ENCODE measurements around the gene POLRMT. TPM values are rescaled to one million over a fixed set of nuclear protein-coding genes. Genes with fewer than 3 reads are reported as not detected.

Gene POLRMT
- total and polyA plus RNA-seq, 4 donors = 16.0 to 41.4 (median 35.1) TPM

GRCh38 chr19:652467-653389 lies 19.4 kb upstream of the POLRMT start:
- Histone ChIP-seq H3K9me3 (ENCODE audit: control insufficient read depth in 4 of 4, low read length in 3 of 4) (no peaks in the 10 kb centered on the region), H3K27ac (ENCODE audit: low read depth in 1 of 2, low read length in 2 of 2) (no peak overlapping the region), H3K36me3 (ENCODE audit: control insufficient read depth in 4 of 4, insufficient read depth in 3 of 4, low read depth in 1 of 4, low read length in 3 of 4) (peaks cover 6 to 47% (median 19%) of the 10 kb centered on the region in 4 donors), H3K9ac (ENCODE audit: low read depth in 1 of 2, low read length in 2 of 2) (no peak overlapping the region), H3K27me3 (ENCODE audit: control insufficient read depth in 4 of 4, insufficient read depth in 4 of 4, low read length in 3 of 4) (no peaks in the 10 kb centered on the region), H3K4me1 (ENCODE audit: control insufficient read depth in 4 of 4, insufficient read depth in 4 of 4, low read length in 3 of 4) (peaks cover 6 to 14% (median 11%) of the 10 kb centered on the region in 4 donors), H3K4me3 (ENCODE audit: low read depth in 1 of 3, low read length in 3 of 3) (no peak overlapping the region)
- TF ChIP-seq, protein P1, sequence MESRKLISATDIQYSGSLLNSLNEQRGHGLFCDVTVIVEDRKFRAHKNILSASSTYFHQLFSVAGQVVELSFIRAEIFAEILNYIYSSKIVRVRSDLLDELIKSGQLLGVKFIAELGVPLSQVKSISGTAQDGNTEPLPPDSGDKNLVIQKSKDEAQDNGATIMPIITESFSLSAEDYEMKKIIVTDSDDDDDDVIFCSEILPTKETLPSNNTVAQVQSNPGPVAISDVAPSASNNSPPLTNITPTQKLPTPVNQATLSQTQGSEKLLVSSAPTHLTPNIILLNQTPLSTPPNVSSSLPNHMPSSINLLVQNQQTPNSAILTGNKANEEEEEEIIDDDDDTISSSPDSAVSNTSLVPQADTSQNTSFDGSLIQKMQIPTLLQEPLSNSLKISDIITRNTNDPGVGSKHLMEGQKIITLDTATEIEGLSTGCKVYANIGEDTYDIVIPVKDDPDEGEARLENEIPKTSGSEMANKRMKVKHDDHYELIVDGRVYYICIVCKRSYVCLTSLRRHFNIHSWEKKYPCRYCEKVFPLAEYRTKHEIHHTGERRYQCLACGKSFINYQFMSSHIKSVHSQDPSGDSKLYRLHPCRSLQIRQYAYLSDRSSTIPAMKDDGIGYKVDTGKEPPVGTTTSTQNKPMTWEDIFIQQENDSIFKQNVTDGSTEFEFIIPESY (IDR thresholded peaks at IDR 0.05) = no peak
- TF ChIP-seq FOXA2 (IDR thresholded peaks at IDR 0.05) = no peak
- TF ChIP-seq JUND (IDR thresholded peaks at IDR 0.05) = no peak
- TF ChIP-seq HNF4A (conservative IDR thresholded peaks at IDR 0.05) = no peak
- TF ChIP-seq, protein P2, sequence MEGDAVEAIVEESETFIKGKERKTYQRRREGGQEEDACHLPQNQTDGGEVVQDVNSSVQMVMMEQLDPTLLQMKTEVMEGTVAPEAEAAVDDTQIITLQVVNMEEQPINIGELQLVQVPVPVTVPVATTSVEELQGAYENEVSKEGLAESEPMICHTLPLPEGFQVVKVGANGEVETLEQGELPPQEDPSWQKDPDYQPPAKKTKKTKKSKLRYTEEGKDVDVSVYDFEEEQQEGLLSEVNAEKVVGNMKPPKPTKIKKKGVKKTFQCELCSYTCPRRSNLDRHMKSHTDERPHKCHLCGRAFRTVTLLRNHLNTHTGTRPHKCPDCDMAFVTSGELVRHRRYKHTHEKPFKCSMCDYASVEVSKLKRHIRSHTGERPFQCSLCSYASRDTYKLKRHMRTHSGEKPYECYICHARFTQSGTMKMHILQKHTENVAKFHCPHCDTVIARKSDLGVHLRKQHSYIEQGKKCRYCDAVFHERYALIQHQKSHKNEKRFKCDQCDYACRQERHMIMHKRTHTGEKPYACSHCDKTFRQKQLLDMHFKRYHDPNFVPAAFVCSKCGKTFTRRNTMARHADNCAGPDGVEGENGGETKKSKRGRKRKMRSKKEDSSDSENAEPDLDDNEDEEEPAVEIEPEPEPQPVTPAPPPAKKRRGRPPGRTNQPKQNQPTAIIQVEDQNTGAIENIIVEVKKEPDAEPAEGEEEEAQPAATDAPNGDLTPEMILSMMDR (IDR thresholded peaks at IDR 0.05; ENCODE audit: low read depth, low read length, missing input control) = no peak
- no peak for TF ChIP-seq RAD21 (IDR thresholded peaks at IDR 0.05)
- TF ChIP-seq TAF1 (conservative IDR thresholded peaks at IDR 0.05) = no peak
- no peak for TF ChIP-seq YY1 (IDR thresholded peaks at IDR 0.05)
- TF ChIP-seq MAX (IDR thresholded peaks at IDR 0.05) = no peak
- no peak for TF ChIP-seq GABPA (IDR thresholded peaks at IDR 0.05 in 1 of 2, conservative IDR thresholded peaks at IDR 0.05 in 1 of 2)
- no peak for DNase-seq (ENCODE audit: low spot score)
- WGBS = 95% methylated on average over 54 of the region's 54 CpGs

DNA sequence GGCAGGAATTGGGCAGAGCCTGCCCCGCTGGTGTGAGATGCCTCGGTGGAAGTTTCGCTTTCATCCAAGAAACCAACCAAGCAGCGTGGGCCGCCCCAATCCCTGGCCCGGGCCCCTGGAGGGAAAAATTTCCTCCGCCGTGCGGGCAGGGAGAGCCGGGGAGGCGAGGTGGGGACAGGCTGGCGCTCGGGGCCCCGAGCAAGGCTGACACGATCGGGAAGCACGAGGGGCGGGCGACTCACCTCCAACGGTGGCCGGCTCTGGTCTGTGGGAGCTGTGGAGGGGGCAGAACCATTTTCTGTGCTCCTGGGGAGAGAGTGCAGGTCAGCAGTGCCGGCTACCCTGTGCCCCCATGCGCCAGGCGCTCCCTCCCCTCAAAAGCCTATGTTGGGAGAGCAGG lies 18.7 kb upstream of the POLRMT start:
- H3K36me3 ChIP-seq (ENCODE audit: control insufficient read depth in 4 of 4, insufficient read depth in 3 of 4, low read depth in 1 of 4, low read length in 3 of 4) = peaks cover 6 to 54% (median 23%) of the 10 kb centered on the region in 4 donors
- no peaks in the 10 kb centered on the region for H3K27me3 ChIP-seq (ENCODE audit: control insufficient read depth in 4 of 4, insufficient read depth in 4 of 4, low read length in 3 of 4)
- H3K9me3 ChIP-seq (ENCODE audit: control insufficient read depth in 4 of 4, low read length in 3 of 4) = no peaks in the 10 kb centered on the region
- H3K4me3 ChIP-seq (ENCODE audit: low read depth in 1 of 3, low read length in 3 of 3) = no peak overlapping the region
- WGBS = 92% methylated on average over 24 of the region's 24 CpGs
- TF ChIP-seq FOXA1 (IDR thresholded peaks at IDR 0.05) (no peak), RAD21 (IDR thresholded peaks at IDR 0.05) (no peak), MAX (IDR thresholded peaks at IDR 0.05) (no peak), HNF4G (IDR thresholded peaks at IDR 0.05) (no peak), GABPA (IDR thresholded peaks at IDR 0.05 in 1 of 2, conservative IDR thresholded peaks at IDR 0.05 in 1 of 2) (no peak), RXRA (IDR thresholded peaks at IDR 0.05) (no peak), HNF4A (conservative IDR thresholded peaks at IDR 0.05) (no peak), SP1 (IDR thresholded peaks at IDR 0.05) (no peak), YY1 (IDR thresholded peaks at IDR 0.05) (no peak), TAF1 (conservative IDR thresholded peaks at IDR 0.05) (no peak), JUND (IDR thresholded peaks at IDR 0.05) (no peak)
- TF ChIP-seq, protein P3, sequence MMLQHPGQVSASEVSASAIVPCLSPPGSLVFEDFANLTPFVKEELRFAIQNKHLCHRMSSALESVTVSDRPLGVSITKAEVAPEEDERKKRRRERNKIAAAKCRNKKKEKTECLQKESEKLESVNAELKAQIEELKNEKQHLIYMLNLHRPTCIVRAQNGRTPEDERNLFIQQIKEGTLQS (IDR thresholded peaks at IDR 0.05) = no peak
- no peak overlapping the region for H3K27ac ChIP-seq (ENCODE audit: low read depth in 1 of 2, low read length in 2 of 2)
- no peak for DNase-seq (ENCODE audit: low spot score)
- H3K9ac ChIP-seq (ENCODE audit: low read depth in 1 of 2, low read length in 2 of 2) = no peak overlapping the region
- H3K4me1 ChIP-seq (ENCODE audit: control insufficient read depth in 4 of 4, insufficient read depth in 4 of 4, low read length in 3 of 4) = peaks cover 0 to 7% (median 3%) of the 10 kb centered on the region in 4 donors

Measured in liver (tissue), 9 donors.